HG03095 (cell line): ENCODE results near the gene COPS4.

Source experiments
- ATAC-seq: cut with Tn5 transposase; IDR thresholded peaks from one replicate; pipeline ENCODE4 v1.9.1; 2021; ENCODE audit warnings: moderate library complexity; ENCODE audit not compliant: unreplicated experiment

Gene COPS4

DNA sequence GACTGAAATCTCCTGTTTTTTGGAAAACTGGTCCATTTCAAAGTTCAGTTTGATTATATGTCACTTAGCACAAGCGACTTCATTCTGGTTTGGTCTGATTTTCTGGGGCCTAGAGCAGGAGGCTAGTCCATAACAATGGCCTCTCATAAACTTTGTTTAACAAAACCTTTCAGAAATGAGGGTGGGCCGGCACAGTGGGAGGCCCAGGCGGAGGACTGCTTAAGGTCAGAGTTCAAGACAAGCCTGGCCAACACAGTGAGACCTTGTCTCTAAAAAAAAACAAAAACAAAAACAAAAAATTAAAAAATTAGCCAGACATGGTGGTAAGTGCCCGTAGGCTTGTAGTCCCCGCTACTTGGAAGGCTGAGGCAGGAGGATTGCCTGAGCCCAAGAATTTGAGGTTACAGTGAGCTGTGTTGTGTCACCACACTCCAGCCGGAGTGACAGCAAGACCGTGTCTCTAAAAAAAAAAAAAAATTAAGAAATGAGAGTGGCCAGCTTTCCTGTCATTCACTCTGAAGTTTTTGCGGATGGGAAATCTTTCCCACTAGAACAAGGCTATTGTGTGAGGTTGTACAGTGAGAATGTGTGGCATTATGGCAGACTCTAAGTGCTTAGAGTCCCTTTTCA is 80.8 kb downstream of the COPS4 start:
- no peak for ATAC-seq

DNA sequence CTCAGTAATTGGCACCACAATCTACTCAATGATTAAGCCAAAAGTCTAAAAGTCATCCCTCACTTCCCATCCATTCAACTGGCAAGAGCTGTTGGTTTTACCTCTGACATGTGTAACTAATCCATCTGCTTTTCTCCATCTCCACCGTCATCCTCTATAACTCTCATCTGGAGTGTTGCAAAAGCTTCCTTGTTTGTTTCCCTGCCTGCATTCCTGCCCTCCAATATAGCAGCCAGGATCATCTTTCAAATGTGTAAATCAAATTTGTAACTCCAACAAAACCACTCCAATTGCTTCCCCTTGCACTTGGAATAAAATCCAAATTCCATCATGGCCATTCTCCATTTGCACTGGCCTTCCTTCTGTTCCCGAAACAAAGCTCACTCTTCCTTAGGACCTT is 83.9 kb downstream of the COPS4 start:
- no peak for ATAC-seq

DNA sequence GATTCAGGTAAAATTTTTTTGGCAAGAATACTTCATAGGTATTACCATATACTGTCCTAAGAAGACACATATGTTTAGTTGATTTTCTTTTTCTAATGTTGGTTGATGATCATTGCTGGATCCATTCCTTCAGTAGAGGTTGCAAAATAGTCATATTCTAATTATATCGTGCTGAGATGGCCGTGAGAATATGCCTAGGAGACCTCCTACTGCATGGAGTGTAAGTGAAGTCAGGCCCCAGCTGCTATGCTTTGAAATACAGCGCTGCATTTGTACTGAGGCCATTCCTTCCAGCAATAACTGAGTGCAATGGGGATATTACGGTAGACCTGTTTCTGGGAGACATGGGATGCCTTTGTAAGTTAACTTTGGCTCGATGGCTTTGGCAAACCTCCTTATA is 86.3 kb downstream of the COPS4 start:
- ATAC-seq = no peak

DNA sequence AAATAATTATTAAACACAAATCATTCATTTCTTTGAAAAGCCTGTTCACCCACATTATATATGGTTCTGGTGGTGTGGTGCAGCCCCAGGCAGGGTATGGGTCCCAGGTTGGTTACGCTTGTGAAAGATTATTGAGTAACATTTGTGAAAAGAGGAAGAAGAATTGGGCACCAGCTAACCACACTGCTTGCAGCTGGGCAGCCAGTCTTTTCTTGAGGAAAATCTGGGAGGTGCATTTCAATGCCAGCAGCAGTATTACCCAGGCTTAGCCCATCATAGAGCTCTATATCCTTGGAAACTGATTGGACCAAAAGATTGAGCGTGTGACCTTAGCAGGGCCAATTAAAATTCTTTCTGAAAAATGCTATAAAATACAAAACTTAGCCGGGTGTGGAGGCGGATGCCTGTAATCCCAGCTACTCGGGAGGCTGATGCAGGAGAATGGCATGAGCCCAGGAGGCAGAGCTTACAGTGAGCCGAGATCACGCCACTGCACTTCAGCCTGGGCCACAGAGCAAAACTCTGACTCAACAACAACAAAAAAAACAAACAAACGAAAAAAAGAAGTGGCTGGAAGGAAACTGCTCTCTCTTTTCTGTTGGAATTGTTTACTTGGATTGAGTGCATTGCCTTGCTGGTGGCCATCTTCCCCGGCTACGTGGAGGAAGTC is 89.3 kb downstream of the COPS4 start:
- no peak for ATAC-seq
